ENCODE measurements around the gene IFNG.

IFNG gene

DNA sequence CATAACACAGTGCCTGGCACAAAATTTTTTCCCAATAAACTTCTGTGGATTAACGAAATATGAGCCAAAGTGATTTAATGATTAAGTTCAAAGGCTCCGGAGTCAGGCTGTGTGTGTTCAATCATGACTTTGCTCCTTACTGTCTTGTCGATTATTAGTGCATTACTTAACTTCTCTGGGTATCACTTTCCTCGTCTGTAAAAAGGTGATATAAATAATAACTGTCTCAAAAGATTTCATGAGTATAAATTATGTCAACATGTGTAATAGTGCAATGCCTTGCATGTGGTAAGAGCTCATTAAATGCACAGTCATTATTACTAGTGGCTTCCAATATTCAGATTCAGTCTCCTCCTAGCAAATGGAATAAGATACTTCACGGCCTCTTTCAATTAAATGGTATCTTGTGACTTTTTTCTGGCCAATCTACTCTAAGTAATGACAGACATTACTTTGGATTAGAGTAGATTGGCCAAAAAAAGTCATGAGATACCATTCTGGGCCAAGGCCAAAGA is 6.8 kb upstream of the IFNG start:
- DNase-seq: no peak

DNA sequence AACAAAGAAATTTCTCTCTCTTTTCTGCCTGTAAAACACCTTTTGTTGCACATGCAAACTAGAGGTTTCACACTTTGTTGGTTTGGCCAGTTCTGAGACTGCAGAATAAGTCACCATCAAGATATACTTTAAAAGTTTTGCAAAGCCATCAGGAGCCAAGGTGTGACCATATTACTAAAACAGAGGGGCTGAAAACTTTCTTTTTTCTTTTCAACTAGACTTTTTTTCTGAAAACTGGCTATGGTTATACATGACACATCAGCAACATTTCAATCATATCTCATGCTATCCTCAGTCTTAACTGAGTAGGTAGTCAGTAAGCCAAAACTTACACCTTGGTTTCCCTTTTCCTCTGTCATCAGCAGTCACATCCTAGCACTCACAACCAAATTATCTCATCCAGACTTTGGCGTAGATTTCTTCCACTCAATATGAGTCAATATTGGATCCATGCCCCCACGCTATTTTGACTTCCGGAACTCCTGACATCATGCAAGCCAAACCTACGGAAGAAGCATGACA is 4.1 kb upstream of the IFNG start:
- no peak for DNase-seq

DNA sequence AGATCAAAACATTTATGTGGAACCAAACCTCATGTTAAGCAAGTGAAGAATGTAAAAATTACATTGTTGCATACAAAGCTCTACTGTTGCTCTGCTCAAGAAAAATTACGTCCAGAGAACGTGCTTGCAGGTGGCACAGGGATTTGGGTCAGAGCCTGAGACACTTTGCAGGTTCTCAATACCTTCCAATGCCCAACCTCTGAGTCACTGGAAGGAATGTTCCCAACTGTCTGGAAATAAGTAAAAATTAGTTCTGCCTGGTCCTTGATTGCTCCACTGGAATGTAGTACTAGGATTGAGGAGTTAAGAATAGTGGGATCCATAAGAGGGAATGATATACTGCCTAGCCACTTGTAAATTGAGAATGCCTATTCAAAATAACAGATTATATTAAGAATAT is 2.8 kb upstream of the IFNG start:
- no peak for DNase-seq

DNA sequence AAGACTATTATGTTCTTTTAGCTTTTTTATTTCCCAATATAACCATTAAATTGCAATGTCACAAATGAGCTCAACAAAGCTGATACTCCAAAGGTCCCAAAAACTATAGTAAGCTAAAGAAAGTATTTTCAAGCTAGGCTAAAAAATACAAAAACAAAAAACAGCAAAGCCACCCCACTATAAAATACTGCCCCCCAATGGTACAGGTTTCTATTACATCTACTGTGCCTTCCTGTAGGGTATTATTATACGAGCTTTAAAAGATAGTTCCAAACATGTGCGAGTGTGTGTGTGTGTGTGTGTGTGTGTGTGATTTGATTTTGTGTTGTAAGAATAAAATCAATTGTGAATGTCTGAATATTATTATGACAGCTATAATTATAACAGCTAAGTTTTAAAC is 1.1 kb downstream of the IFNG start:
- peak; percentile 8 for DNase-seq

DNA sequence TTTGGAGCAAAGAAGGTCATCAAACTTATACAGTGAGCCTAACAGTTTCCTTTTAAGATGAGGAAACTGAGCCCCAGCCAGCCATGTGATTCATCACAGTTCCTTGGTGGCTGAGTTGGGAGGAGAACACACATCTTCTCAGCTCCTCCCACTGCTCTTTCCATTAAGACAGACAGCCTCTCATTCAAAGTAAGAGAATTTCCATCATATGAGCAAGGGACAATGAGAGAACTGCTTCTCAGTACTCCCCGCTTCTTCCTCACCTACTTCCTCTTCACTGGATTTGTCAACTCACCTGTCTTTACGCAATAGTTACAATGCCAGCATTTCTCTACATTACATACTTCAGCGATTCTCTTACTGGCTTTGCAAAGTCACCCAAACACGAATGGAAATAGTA is 2.2 kb downstream of the IFNG start:
- DNase-seq: no peak

DNA sequence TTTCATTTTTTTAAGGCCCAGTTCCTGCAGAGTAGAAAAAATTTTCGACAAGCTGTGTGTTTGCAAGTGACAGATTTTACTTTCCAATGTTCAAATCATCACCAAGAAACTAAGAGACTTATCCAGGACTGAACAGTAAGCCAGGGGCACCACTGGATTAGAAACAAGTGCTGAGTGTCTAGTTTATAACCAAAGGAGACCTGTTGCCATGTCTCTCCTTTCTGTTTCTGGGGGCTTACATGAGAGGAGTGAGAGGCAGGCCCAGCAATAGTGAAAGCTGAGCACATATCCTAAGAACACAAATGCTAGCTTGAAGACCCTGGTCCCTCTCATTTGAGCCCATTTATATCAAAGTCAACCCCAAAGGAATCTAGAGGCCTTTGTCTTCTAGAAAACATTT is 2.9 kb downstream of the IFNG start:
- DNase-seq: no peak

DNA sequence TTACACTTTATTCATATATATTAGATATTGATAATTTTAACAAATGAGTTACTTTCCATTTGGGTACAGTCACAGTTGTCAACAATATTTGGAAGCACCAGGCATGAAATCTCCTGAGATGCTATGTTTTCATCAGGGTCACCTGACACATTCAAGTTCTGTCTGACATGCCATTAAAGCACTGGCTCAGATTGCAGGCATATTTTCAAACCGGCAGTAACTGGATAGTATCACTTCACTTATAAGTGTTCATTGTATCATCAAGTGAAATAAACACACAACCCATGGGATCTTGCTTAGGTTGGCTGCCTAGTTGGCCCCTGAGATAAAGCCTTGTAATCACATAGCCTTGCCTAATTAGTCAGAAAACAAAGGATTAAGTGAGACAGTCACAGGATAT is 4.8 kb downstream of the IFNG start:
- no peak for DNase-seq

DNA sequence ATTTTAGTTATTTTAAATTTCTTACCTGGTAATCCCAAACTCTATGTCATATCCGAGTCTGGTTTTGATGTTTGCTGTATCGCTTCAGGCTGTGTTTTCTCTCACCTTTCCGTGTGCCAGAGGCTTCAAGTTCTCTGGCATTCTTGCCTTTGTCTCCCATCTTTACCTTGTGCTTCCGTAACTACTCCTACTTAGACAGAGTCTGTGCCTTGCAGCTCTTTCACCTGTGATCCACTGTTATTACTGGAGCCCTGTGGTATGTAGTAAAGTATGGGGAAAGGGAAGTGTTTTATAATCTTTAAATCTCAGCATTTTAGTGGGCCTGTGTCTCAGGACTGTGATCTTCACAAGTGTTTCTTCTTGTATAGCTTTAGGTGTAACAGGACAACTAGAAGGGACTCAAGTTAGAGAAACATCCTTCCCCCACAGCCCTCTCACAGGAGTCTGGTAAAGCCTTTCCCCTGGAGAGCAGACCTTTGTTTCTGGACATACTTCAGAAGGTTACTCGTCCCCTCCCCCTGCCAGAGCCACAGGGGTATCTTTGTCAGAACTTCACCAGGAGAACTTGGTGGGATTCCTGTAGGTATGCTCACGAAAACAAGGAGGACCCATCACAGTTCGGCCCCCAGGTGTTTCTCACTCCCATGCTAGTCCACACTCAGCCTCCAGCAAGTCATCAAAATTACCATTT is 11.1 kb downstream of the IFNG start:
- no peak for DNase-seq

DNA sequence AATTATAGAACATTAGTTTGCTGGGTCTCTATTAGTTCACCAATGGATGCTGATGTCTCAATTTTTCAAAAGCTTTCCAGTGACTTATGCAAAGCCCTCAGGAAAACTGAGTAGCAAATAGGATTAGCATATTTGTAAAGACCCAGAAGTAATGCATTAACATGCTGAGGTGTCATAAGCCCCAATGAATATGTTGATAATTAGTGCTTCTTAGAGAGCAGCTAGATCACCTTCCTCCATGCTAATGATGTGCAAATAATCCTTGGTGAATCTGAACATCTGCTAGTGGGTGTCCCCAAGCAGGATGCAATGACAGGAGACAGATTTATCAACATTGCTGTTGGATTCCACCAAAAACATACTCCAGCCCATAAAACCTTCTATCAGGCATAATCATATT is 19.0 kb downstream of the IFNG start:
- DNase-seq: no peak

DNA sequence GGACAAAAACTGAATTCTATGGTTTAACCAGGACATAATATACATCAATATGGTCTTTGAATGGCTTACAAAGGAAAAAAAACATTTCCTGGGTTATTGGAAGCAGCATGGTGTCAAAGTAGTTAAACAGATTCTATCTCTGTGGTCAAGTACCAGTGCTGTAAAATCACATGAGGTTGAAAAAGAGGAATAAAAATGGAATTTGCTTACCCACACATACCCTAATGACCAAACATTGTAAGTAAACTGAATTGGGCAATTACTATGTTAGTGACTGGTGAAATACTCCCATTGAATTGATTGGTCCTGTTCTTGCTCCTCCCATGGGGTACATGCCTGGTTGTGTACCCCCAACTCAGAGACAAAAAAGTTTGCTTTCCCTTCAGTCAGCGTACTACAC is 19.6 kb downstream of the IFNG start:
- no peak for DNase-seq

DNA sequence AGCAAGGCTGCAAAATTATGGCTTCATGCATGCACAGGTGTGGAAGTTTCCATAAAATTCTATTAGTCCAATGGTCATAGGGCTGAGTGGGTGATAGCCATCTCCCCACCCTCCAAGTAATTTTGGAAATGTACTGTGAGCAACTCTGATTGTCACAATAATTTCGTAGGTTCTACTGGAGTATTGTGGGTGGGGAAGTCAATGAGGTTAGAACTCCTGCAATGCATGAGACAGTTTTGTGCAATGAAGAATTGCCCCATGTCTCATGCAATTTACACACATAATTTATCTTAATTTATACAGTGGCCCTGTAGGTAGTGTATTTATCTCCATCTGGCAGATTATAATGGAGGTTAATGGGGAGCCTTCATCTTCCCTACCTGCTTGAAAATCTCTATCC is 20.5 kb downstream of the IFNG start:
- no peak for DNase-seq

DNA sequence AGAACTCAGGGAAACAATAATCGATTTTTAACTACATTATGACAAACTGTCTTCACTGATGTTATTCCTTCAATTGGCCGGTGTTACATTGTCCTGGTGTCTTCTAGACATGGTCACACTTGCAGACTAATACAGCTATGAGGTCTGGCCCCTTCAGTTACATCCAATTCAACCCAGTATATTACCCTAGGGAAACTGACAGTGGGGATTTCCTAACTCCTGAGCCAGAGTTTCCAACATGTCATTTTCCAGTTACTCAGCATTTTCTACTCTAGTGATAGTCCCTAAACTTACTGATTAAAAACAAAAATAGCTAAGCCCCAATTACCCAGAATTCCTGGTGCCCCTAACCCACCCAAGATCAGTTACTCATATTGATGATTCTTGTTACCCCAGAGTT is 21.1 kb downstream of the IFNG start:
- no peak for DNase-seq

DNA sequence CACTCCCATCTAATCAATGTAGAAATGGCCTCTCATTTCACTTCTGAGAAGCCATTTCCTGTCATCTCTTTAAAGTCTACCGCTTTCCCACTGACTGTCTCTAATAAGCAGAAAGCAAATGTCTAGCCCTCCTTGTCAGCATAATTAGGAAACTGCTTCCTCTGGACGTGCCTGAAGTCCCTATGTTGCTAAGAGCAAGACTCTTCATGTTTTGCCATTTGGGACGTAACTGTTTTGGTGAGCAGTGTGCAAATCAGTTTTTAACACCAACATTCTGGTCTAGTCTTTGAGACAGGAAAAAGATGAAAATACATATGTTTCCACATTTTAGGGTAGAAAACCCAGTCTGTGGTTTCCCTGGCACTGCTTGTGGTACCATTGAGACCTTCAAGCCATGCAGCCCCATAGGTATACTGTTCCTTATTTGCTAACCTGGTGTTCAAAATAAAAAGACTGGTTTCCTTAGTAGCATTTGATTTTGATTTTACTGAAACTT is 22.2 kb downstream of the IFNG start:
- DNase-seq: no peak

DNA sequence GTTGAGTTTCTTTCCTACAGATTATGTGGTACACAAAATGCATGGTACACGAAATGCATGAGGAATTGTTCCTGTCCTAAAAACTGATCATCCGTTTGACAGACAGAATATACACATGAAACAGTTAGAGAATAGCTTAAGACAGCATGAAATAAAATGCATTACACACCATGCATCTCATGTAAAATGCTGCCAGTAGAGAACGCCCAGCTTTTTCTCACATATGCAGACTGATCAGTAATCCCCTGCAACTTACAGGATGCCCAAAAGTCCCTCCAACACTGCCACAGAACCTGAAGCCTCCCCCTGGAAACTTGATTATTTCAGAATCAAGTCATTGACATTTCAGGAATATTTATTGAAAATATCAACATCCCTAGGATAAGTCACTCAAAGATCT is 24.0 kb downstream of the IFNG start:
- DNase-seq: no peak

DNA sequence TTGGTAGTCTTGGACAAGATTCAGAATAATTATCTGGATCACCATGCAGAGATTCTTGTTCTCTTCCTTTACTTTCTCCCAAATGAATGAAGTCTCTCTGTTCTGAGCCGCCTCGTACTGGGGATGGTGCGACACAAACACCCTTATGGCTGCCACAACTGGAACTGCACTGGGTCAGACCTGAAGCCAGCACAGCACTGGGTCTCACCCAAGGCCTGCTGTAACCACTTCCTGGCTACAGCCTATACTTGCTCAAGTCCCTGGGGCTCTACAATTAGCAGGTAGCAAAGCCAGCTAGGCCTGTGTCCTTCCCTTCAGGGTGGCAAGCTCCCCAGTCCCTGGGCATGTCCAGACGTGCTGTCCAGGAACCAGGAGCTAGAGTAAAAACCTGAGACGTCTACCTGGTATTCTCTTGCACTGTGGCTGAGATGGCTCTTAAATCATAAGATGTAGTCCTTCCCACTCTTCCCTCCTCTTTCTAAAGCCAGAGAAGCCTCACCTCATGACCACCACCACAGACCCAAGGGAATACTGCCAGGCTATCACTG is 27.6 kb downstream of the IFNG start:
- no peak for DNase-seq

DNA sequence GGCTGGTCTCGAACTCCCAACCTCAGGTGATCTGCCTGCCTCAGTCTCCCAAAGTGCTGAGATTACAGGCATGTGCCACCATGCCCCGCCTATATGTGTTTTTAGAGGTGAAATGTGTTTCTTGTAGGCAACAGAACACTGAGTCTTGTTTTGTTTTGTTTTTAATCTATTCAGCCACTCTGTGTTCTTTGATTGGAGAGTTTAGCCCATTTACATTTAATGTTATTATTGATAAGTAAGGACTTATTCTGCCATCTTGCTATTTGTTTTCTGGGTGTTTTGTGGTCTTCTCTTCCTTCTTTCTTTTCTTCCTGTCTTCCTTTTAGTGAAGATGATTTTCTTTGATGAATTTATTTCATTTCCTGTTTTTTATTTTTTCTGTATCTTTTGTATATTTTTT is 29.6 kb downstream of the IFNG start:
- no peak for DNase-seq

DNA sequence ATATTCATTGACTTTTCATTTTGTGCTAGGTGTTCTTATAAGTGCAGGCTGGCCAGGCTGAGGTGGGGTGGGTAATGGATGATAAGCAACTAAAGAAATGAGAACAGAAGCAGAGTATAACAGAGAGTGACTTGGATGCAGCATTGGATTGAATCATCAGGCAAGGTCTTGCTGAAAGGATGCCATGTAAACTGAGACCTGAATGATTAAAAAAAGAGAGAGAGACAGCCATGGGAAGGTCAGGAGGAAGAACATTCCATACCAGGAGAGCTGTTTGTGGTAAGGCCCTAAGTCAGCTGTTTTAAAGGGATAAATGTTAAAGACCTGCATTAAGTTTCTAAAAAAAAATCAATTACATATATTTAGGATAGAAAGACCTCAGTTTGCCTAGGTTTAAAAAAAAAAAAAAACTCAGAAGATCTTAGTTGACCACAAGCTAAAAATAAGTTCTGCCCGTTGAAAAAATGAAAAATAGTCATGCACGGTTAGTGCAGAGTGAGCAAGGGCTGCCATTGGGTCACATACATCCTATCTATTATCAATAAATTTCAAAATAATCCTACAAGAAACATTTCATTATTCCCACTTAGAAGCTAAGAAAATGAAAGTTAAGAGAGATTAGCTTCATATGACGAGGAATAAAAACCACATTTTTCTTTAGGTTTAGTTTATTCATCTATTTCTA is 37.2 kb downstream of the IFNG start:
- peak; percentile 16 for DNase-seq

DNA sequence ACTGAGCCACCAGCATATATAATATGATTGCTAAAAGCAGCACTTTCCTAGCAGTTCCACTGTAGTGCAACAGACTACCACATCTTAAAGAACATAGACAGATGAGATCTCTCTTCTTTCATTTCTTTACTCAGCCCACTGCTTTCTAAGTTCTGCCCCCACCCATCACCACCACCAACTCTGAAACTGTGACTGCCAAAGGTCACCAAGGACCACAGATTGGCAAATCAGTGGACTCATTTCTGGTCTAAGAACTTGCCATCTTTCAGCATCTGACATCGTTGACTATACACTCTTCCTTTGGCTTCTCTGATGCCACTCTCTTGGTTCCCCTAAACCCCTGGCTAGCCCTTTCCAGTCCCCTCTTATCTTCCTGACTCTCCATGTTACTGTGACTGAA is 38.4 kb downstream of the IFNG start:
- no peak for DNase-seq

DNA sequence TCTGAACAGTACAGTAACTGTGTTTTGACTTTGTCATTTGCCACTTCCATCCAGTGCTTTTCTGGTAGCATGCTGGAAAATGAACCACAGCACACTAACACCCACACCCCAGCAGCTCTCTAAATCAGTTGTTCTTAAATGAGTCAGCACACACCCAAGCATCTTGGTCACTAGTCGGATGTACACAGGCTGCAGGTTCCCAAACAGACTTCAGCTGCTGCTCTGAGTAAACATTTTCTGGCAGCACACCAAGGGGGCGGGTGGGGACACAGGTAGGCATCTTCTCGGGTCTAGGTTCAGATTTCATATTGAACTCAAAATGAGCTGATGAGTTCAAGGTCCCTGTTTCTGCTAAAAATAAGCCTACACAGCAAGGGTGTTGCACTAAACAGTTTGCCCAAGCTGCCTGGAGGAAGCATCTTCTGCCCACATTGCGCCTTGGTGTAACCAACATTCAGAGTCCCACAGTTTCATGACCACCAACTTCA is 39.8 kb downstream of the IFNG start:
- DNase-seq: no peak

DNA sequence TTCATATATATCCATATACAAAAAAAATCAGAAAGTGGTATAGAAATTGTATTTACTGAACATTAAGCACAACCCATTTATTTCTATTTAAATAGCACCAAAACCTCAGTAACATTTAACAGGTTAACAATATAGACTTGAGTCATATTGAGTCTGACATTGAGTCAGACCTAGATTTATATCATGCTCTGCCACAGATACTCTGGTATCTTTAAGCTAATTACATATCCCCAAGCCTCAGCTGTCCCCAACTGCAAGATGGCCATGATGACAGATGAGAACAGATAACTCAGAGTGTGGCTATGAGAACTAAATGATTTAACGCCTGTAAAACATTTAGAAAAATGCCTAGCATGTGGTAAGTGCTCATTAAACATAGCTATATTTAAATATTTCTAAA is 40.3 kb downstream of the IFNG start:
- no peak for DNase-seq

DNA sequence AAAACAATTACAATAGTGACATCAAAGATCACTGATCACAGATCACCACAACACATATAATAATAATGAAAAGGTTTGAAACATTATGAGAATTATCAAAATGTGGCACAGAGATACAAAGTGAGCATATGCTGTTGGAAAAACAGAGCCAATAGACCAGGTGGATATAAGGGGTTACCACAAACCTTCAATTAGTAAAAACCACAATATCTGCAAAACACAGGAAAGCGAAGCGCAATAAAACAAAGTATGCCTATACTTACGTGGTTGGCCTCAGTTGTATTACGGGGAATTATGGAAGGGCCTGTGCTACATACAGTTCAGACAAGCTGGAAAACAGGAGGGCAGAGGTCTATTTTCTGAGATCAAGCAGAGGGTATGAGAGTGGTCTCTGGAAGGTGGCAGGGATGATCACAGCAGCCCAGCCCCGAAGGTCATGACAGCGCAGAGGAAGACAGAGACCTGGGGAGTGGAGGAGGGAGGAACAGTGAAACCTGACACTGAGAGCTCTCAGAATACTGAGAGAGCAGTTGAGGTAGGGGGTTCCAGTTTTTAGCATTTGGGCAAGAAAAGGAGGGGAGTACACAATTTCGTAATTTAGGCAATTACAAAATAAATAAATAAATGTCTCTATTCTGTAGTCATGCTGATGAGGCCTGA is 41.3 kb downstream of the IFNG start:
- no peak for DNase-seq

DNA sequence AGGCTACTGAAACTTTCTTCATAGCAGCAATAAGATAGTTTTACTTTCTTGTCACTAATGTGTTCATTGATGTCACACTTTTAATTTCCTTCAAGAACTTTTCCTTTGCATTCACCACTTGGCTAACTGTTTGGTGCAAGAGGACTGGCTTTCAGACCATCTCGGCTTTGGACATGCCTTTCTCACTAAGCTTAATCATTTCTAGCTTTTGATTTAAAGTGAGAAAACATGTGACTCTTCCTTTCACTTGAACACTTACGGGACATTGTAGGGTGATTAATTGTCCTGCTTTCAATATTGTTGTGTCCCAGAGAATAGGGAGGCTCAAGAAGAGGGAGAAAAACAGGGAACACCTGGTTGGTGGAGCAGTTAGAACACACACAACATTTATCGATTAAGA is 41.9 kb downstream of the IFNG start:
- no peak for DNase-seq

DNA sequence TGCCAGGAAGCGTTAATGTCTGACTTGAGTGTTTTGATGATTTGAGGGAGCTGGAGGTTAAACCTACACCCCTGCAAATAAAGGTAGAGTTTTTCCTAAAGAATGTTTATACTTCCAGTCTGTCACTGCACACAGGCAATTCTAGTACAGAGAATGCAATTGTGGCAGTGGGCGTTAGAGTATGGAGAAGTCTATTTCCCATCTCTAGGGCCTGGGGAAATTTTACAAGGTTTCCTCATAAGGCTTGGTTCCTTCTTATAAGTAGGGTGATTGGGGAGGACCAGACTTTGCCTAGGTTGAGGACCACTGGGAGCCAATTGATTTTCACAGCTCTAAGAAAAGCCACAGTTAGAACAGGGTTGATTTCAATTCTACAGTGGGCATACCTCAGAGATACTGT is 44.3 kb downstream of the IFNG start:
- DNase-seq: no peak
